Mesodermal cell (in vitro differentiated cells): ENCODE measurements around the gene GRAMD2B.
A peak's percentile ranks its signal among the peaks of the same experiment; 100 is the strongest.
"Not testable (repeated sequence)": the region's sequence is repeated elsewhere in the genome, so short reads cannot be mapped to it uniquely, and the experiment has no call there.

Experiments used
- H3K27ac ChIP-seq: 2 replicates; pipeline ENCODE4 v1.7.0; 2013; ENCODE audit warnings: mild to moderate bottlenecking, low read depth, low read length, moderate library complexity; ENCODE audit not compliant: severe bottlenecking
- H3K36me3 ChIP-seq: 2 replicates; pipeline ENCODE4 v1.7.1; 2013; ENCODE audit warnings: mild to moderate bottlenecking, low read length, moderate library complexity; ENCODE audit not compliant: control insufficient read depth, insufficient read depth
- H3K4me1 ChIP-seq: one replicate; pipeline ENCODE4 v1.7.1; 2013; ENCODE audit warnings: mild to moderate bottlenecking, low read length; ENCODE audit not compliant: insufficient read depth, control insufficient read depth, poor library complexity, severe bottlenecking
- H3K4me3 ChIP-seq: 2 replicates; pipeline ENCODE4 v1.7.0; 2013; ENCODE audit warnings: low read length, control low read depth, mild to moderate bottlenecking; ENCODE audit not compliant: insufficient read depth, poor library complexity, severe bottlenecking; ENCODE audit errors: extremely low read depth
- H3K9me3 ChIP-seq: 2 replicates; pipeline ENCODE4 v1.7.1; 2013; ENCODE audit warnings: mild to moderate bottlenecking, low read length, moderate library complexity; ENCODE audit not compliant: control insufficient read depth
- WGBS, 2 experiments: methylation state at CpG; one replicate each; pipeline ENCODE4 v1.1.5; 2013; ENCODE audit warnings: missing lambda C conversion rate in 2 of 2; ENCODE audit not compliant: insufficient coverage in 2 of 2; 5-methylcytosine and 5-hydroxymethylcytosine counted together

Gene GRAMD2B

DNA sequence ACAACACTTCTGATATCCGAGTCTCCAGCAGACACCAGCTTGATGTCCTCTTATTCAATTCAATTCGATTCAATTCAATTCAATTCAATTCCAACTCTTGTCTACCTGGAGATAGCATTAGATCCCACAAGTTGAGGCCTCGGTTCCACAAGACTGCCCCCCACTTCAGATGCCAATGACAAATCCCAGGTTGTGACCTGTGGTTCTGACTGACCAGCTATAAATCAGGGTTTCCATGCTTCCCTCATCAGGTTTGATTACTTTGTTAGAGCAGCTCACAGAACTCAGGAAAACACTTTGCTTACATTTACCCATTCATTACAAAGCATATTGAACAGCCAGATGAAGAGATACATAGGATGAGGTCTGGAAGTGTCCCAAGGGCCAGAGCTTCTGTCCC is 89.2 kb downstream of the GRAMD2B start:
- 93 to 94% methylated on average over 3 of the region's 3 CpGs for WGBS, 2 experiments
- Histone ChIP-seq H3K4me1 (no peaks in the 10 kb centered on the region), H3K4me3 (no peak overlapping the region)

GRCh38 chr5:126513302-126513701 is 90.1 kb downstream of the GRAMD2B start:
- Histone ChIP-seq H3K4me3 (no peak overlapping the region), H3K36me3 (no peaks in the 10 kb centered on the region), H3K27ac (no peak overlapping the region), H3K4me1 (no peaks in the 10 kb centered on the region), H3K9me3 (no peaks in the 10 kb centered on the region)
- WGBS, 2 experiments = 91 to 100% methylated on average over 1 to 2 of the region's 2 CpGs

More for the DNA sequence above, 89.2 kb downstream of the GRAMD2B start:
- H3K27ac ChIP-seq = no peak overlapping the region
- H3K36me3 ChIP-seq = no peaks in the 10 kb centered on the region
- H3K9me3 ChIP-seq = no peaks in the 10 kb centered on the region

- Histone ChIP-seq H3K27ac (no peak overlapping the region), H3K4me1 (no peaks in the 10 kb centered on the region), H3K36me3 (no peaks in the 10 kb centered on the region), H3K4me3 (no peak overlapping the region), H3K9me3 (no peaks in the 10 kb centered on the region)
- WGBS, 2 experiments = 89 to 96% methylated on average over 2 to 4 of the region's 4 CpGs
Observed at GRCh38 chr5:126513703-126514102, 90.5 kb downstream of the GRAMD2B start.

GRCh38 chr5:126514131-126514557 is 90.9 kb downstream of the GRAMD2B start:
- 83 to 90% methylated on average over 3 of the region's 4 CpGs for WGBS, 2 experiments
- no peak overlapping the region for H3K27ac ChIP-seq
- no peak overlapping the region for H3K4me3 ChIP-seq
- no peaks in the 10 kb centered on the region for H3K36me3 ChIP-seq
- H3K4me1 ChIP-seq = no peaks in the 10 kb centered on the region
- H3K9me3 ChIP-seq = no peaks in the 10 kb centered on the region

GRCh38 chr5:126514558-126515141 is 91.4 kb downstream of the GRAMD2B start:
- H3K36me3 ChIP-seq = no peaks in the 10 kb centered on the region
- no peaks in the 10 kb centered on the region for H3K9me3 ChIP-seq
- WGBS, 2 experiments = 86 to 93% methylated on average over 8 to 9 of the region's 9 CpGs
- H3K4me1 ChIP-seq = no peaks in the 10 kb centered on the region
- no peak overlapping the region for H3K4me3 ChIP-seq
- H3K27ac ChIP-seq = no peak overlapping the region

- Histone ChIP-seq H3K27ac (no peak overlapping the region), H3K9me3 (no peaks in the 10 kb centered on the region), H3K4me1 (peaks cover 2% of the 10 kb centered on the region), H3K4me3 (no peak overlapping the region), H3K36me3 (no peaks in the 10 kb centered on the region)
Observed at GRCh38 chr5:126515337-126515736, 92.1 kb downstream of the GRAMD2B start.

GRCh38 chr5:126516133-126516532 is 92.9 kb downstream of the GRAMD2B start:
- no CpG with 5 or more reads among the region's 1 CpG for WGBS, 2 experiments
- no peaks in the 10 kb centered on the region for H3K9me3 ChIP-seq
- H3K27ac ChIP-seq = no peak overlapping the region
- no peak overlapping the region for H3K4me3 ChIP-seq
- no peaks in the 10 kb centered on the region for H3K36me3 ChIP-seq
- peaks cover 2% of the 10 kb centered on the region for H3K4me1 ChIP-seq

DNA sequence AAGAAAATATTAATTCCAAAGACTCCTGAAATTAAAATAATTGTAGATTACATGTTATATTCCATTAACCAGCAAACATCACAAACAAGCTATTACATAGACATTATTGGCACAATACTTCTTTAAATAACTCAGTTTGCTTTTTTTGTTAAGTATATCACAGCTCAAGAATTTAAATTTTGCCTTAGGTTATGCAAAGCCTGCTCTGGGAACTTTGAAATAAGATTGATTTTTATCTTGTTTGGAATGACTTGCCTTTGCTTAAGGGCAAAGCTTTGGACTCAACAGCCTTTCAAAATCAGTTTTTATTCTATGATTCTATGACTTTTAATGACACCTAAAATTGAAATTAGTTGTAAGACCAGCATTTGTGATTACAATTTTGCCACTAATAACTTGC is 93.6 kb downstream of the GRAMD2B start:
- no peaks in the 10 kb centered on the region for H3K9me3 ChIP-seq
- H3K27ac ChIP-seq = no peak overlapping the region
- no peak overlapping the region for H3K4me3 ChIP-seq
- no peaks in the 10 kb centered on the region for H3K36me3 ChIP-seq
- H3K4me1 ChIP-seq = peaks cover 2% of the 10 kb centered on the region

- not testable (repeated sequence) for H3K27ac ChIP-seq, H3K9me3 ChIP-seq, H3K4me1 ChIP-seq, H3K4me3 ChIP-seq, H3K36me3 ChIP-seq
- 96 to 100% methylated on average over 2 to 4 of the region's 4 CpGs for WGBS, 2 experiments
Observed at GRCh38 chr5:126519223-126519622, 96.0 kb downstream of the GRAMD2B start.

GRCh38 chr5:126519637-126520592 is 96.7 kb downstream of the GRAMD2B start:
- H3K27ac ChIP-seq = peak overlapping the region; percentile 68
- H3K4me1 ChIP-seq = peaks cover 2% of the 10 kb centered on the region
- H3K36me3 ChIP-seq = no peaks in the 10 kb centered on the region
- H3K4me3 ChIP-seq = no peak overlapping the region
- no peaks in the 10 kb centered on the region for H3K9me3 ChIP-seq
- 63 to 66% methylated on average over 3 of the region's 6 CpGs for WGBS, 2 experiments

- no peaks in the 10 kb centered on the region for H3K36me3 ChIP-seq
- no peaks in the 10 kb centered on the region for H3K9me3 ChIP-seq
- peaks cover 2% of the 10 kb centered on the region for H3K4me1 ChIP-seq
- H3K4me3 ChIP-seq = no peak overlapping the region
- peak overlapping the region; percentile 68 for H3K27ac ChIP-seq
Observed at GRCh38 chr5:126520593-126520953, 97.4 kb downstream of the GRAMD2B start.
